K562 (cell line): ENCODE results near the gene MXRA7. TPM values are rescaled to one million over a fixed set of nuclear protein-coding genes. Genes with fewer than 3 reads are reported as not detected.

Source experiments
- ATF1 ChIP-seq, 2 experiments: fragments of 450-650 bp in 1 of 2; IDR thresholded peaks; 2 replicates each; pipeline ENCODE4 v1.6.1; 2016; ENCODE audit warnings: missing compliant biosample characterization in 1 of 2, missing genetic modification characterization in 1 of 2
- CC2D1A ChIP-seq: fragments of 450-650 bp; IDR thresholded peaks from 2 replicates; pipeline ENCODE4 v1.6.1; 2017; ENCODE audit warnings: mild to moderate bottlenecking
- ERF ChIP-seq: fragments of 450-650 bp; formaldehyde crosslinking; IDR thresholded peaks from 2 replicates; pipeline ENCODE4 v1.4.0; 2020; ENCODE audit warnings: mild to moderate bottlenecking, mixed read lengths
- LARP7 ChIP-seq: fragments of 450-650 bp; IDR thresholded peaks from 2 replicates; pipeline ENCODE4 v1.6.1; 2016
- MAFF ChIP-seq: IDR thresholded peaks from 2 replicates; pipeline ENCODE4 v1.6.1; 2012; ENCODE audit warnings: low read length, improper control_type of control experiment
- MTA3 ChIP-seq: fragments of 450-650 bp; formaldehyde crosslinking; IDR thresholded peaks from 2 replicates; pipeline ENCODE4 v1.6.1; 2017; ENCODE audit warnings: mild to moderate bottlenecking, borderline replicate concordance
- NR0B1 ChIP-seq: fragments of 450-650 bp; IDR thresholded peaks from one replicate; pipeline ENCODE4 v1.6.1; 2018; ENCODE audit warnings: mild to moderate bottlenecking, moderate library complexity; ENCODE audit not compliant: partially characterized antibody
- POLR2AphosphoS2 ChIP-seq: IDR thresholded peaks from 2 replicates; pipeline ENCODE4 v1.6.1; 2012; ENCODE audit warnings: low read length, improper control_type of control experiment
- POLR2H ChIP-seq: IDR thresholded peaks from 2 replicates; pipeline ENCODE4 v1.6.1; 2016; ENCODE audit warnings: missing genetic modification characterization, low read depth, mild to moderate bottlenecking, control low read depth, missing compliant biosample characterization, moderate library complexity
- RAD51 ChIP-seq: fragments of 450-650 bp; IDR thresholded peaks from 2 replicates; pipeline ENCODE4 v1.7.1; 2016; ENCODE audit warnings: low read depth, mild to moderate bottlenecking, borderline replicate concordance
- RBM17 ChIP-seq: fragments of 200-400 bp; formaldehyde crosslinking; IDR thresholded peaks from 2 replicates; pipeline ENCODE4 v1.6.1; 2017; ENCODE audit warnings: low read depth, mild to moderate bottlenecking, low read length, borderline replicate concordance
- TBL1XR1 ChIP-seq, 2 experiments: IDR thresholded peaks; 2 replicates each; pipeline ENCODE4 v1.6.1; 2012; ENCODE audit warnings: improper control_type of control experiment in 2 of 2, low read length in 2 of 2, mild to moderate bottlenecking in 1 of 2
- TCF7 ChIP-seq: sonication (generic); IDR thresholded peaks from 2 replicates; pipeline ENCODE4 v1.6.1; 2016; ENCODE audit warnings: antibody characterized with exemption, borderline replicate concordance
- TSHZ1 ChIP-seq: fragments of 250-450 bp; sonication (Bioruptor Pico); IDR thresholded peaks from 2 replicates; pipeline ENCODE4 v1.4.0; 2020; ENCODE audit warnings: mild to moderate bottlenecking, moderate library complexity
- ZBTB12 ChIP-seq: fragments of 250-450 bp; sonication (Bioruptor Pico); IDR thresholded peaks from 2 replicates; pipeline ENCODE4 v1.4.0; 2020
- ZFP1 ChIP-seq: fragments of 450-650 bp; formaldehyde crosslinking; IDR thresholded peaks from 2 replicates; pipeline ENCODE4 v1.4.0; 2020; ENCODE audit warnings: mild to moderate bottlenecking, mixed read lengths
- ZNF133 ChIP-seq: fragments of 250-450 bp; sonication (Bioruptor Pico); IDR thresholded peaks from 2 replicates; pipeline ENCODE4 v1.4.0; 2020; ENCODE audit warnings: mild to moderate bottlenecking
- ZNF175 ChIP-seq: fragments of 200-800 bp; sonication (Bioruptor generic); IDR thresholded peaks from 2 replicates; pipeline ENCODE4 v1.6.1; 2016; ENCODE audit warnings: low read depth, mild to moderate bottlenecking, missing genetic modification characterization, missing compliant biosample characterization
- ZNF395 ChIP-seq: fragments of 200-800 bp; sonication (Bioruptor generic); IDR thresholded peaks from 2 replicates; pipeline ENCODE4 v1.6.1; 2017; ENCODE audit warnings: missing genetic modification characterization, missing compliant biosample characterization
- ZNF583 ChIP-seq: fragments of 250-450 bp; sonication (Bioruptor Pico); IDR thresholded peaks from 2 replicates; pipeline ENCODE4 v1.4.0; 2020
- ZNF586 ChIP-seq: fragments of 450-650 bp; formaldehyde crosslinking; conservative IDR thresholded peaks from 2 replicates; pipeline ENCODE4 v1.4.0; 2020; ENCODE audit warnings: mild to moderate bottlenecking, moderate library complexity
- polyA plus RNA-seq, 8 experiments: library from polyadenylated mRNA; depleted of rRNA in 4 of 8; stranded (reverse) in 5 of 8; unstranded in 3 of 8; fragments of >200 nt; fragmentation: Nextera tagmentation in 2 of 8; fragmentation: Illumina TruSeq in 1 of 8; extraction: Ambion mirVana in 2 of 8; extraction: Trizol in 1 of 8; gene quantifications; 2 replicates each; pipeline versions ENCODE4 v1.2.1 to v1.2.3, GENCODE V29; 2011 to 2014; ENCODE audit warnings: inconsistent platforms in 1 of 8, missing spikeins in 1 of 8
- total RNA-seq, 7 experiments: library from RNA; depleted of rRNA in 6 of 7; stranded (reverse); fragments of >200 nt in 6 of 7; fragmentation: Illumina TruSeq in 2 of 7; extraction: Trizol in 2 of 7; gene quantifications; 2 replicates each; pipeline versions ENCODE4 v1.2.1 to v1.2.3, GENCODE V29; 2011 to 2021; ENCODE audit warnings: low replicate concordance in 1 of 7

MXRA7 gene
- total and polyA plus RNA-seq, 9 of the 15 experiments (the other 6 are each of a cell fraction or from before 2014, with no cell fraction given), result 2.6 to 38.4 (median 14.3) TPM

- TF ChIP-seq TSHZ1 (CRISPR knock-in tag) (no peak), ZNF583 (CRISPR knock-in tag) (no peak), TBL1XR1 (IDR thresholded peaks at IDR 0.05; ENCODE audit: low read length in 2 of 2) (peak in 1 of 2 experiments; percentile 50; a peak in 2 of 4 replicates), MTA3 (peak; percentile 65; the same call in 1 of the 2 replicates), ZFP1 (CRISPR knock-in tag) (no peak), MAFF (no peak), ZNF395 (CRISPR knock-in tag) (no peak; the same call in 1 of the 2 replicates), POLR2H (tag) (no peak), ERF (CRISPR knock-in tag) (no peak), LARP7 (no peak), ATF1 (CRISPR knock-in tag; IDR thresholded peaks at IDR 0.05) (no peak), ATF1 (tag; IDR thresholded peaks at IDR 0.05) (no peak), POLR2AphosphoS2 (no peak), RAD51 (peak; percentile 25; the same call in 1 of the 2 replicates), TCF7 (no peak), ZNF586 (no peak), ZNF175 (CRISPR knock-in tag) (no peak), ZNF133 (CRISPR knock-in tag) (no peak), CC2D1A (no peak), RBM17 (no peak), NR0B1 (no peak), ZBTB12 (CRISPR knock-in tag) (no peak)
Observed at GRCh38 chr17:76697702-76698465, 12.9 kb downstream of the MXRA7 start (continued).
